OCI-LY7 (cell line): ENCODE measurements around the gene ADD2. TPM values are rescaled to one million over a fixed set of nuclear protein-coding genes. Genes with fewer than 3 reads are reported as not detected.

ENCODE experiments used
- BruUV-seq: library from RNA; stranded (reverse); fragments of 400-500 nt; replicated peaks from 2 replicates; lab custom pipeline; 2021; lab: Mats Ljungman, UMichigan
- CTCF ChIA-PET: fragments of 300-600 bp; sonication (Branson Sonifier 250); formaldehyde crosslinking; loops from one replicate; lab custom pipeline; 2022; ENCODE audit warnings: antibody characterized with exemption; ENCODE audit not compliant: unreplicated experiment; lab: Charles Lee
- POLR2A ChIA-PET: fragments of 300-600 bp; sonication (Branson Sonifier 250); formaldehyde crosslinking; loops from one replicate; lab custom pipeline; 2022; ENCODE audit warnings: antibody characterized with exemption; lab: Charles Lee
- DNase-seq: peaks from one replicate; pipeline ENCODE4 v3.0.0-alpha.2; 2015; ENCODE audit warnings: low spot score
- H2AFZ ChIP-seq: fragments of 200-600 bp; sonication (generic), shearing (Covaris generic); 2 replicates; pipeline ENCODE4 v1.6.1; 2014; ENCODE audit warnings: mild to moderate bottlenecking, antibody characterized with exemption, low read length, moderate library complexity
- H3K27ac ChIP-seq: fragments of 200-600 bp; sonication (generic); 2 replicates; pipeline ENCODE4 v1.5.1; 2014; ENCODE audit warnings: mixed run types, low read depth, mild to moderate bottlenecking, moderate library complexity, low read length, inconsistent platforms; ENCODE audit not compliant: poor library complexity, severe bottlenecking
- H3K36me3 ChIP-seq: fragments of 200-600 bp; sonication (generic); 2 replicates; pipeline ENCODE4 v1.6.1; 2014; ENCODE audit warnings: mild to moderate bottlenecking, antibody characterized with exemption, low read length, moderate library complexity, mixed read lengths; ENCODE audit not compliant: insufficient read depth
- H3K4me1 ChIP-seq: fragments of 200-600 bp; sonication (generic); 2 replicates; pipeline ENCODE4 v1.5.1; 2014; ENCODE audit warnings: mild to moderate bottlenecking, low read length; ENCODE audit not compliant: insufficient read depth, poor library complexity, severe bottlenecking
- H3K4me2 ChIP-seq: fragments of 200-600 bp; sonication (generic); 2 replicates; pipeline ENCODE4 v1.6.1; 2014; ENCODE audit warnings: mild to moderate bottlenecking, low read length
- H3K4me3 ChIP-seq: fragments of 200-600 bp; sonication (generic); 2 replicates; pipeline ENCODE4 v1.5.1; 2014; ENCODE audit warnings: mild to moderate bottlenecking, low read depth, low read length; ENCODE audit not compliant: poor library complexity, severe bottlenecking
- H3K79me2 ChIP-seq: fragments of 200-600 bp; sonication (generic); 2 replicates; pipeline ENCODE4 v1.6.1; 2016; ENCODE audit warnings: low read depth, mild to moderate bottlenecking, low read length, moderate library complexity, mixed read lengths; ENCODE audit not compliant: insufficient read depth
- H3K9me2 ChIP-seq: fragments of 200-600 bp; sonication (generic); 2 replicates; pipeline ENCODE4 v1.6.1; 2016; ENCODE audit warnings: mild to moderate bottlenecking, low read length, mixed read lengths; ENCODE audit not compliant: insufficient read depth
- H3K9me3 ChIP-seq: fragments of 200-600 bp; sonication (generic); 2 replicates; pipeline ENCODE4 v1.6.1; 2014; ENCODE audit warnings: mild to moderate bottlenecking, mixed run types, low read length, mixed read lengths
- H4K20me1 ChIP-seq: fragments of 200-600 bp; sonication (generic); 2 replicates; pipeline ENCODE4 v1.6.1; 2014; ENCODE audit warnings: mild to moderate bottlenecking, antibody characterized with exemption, low read length, moderate library complexity, mixed read lengths; ENCODE audit not compliant: insufficient read depth
- EZH2phosphoT487 ChIP-seq: fragments of 200-600 bp; sonication (generic); IDR thresholded peaks from 2 replicates; pipeline ENCODE4 v1.6.1; 2018; ENCODE audit warnings: low read depth, borderline replicate concordance, mild to moderate bottlenecking, mixed run types, antibody characterized with exemption, low read length, moderate library complexity, mixed read lengths
- intact Hi-C: fragments of 100-400 bp; cut with micrococcal nuclease; formaldehyde crosslinking; loops from one replicate; pipeline ENCODE4 v1.10.0; 2022; ENCODE audit not compliant: unreplicated experiment
- total RNA-seq, 2 experiments: library from RNA; depleted of rRNA in 1 of 2; stranded (reverse); fragments of >200 nt in 1 of 2; shearing (Covaris generic) in 1 of 2; gene quantifications; 2 replicates each; pipeline ENCODE4 v1.2.3, GENCODE V29; 2014 to 2022
- TF ChIP-seq, protein P1 (sequence below): fragments of 200-600 bp; sonication (generic); conservative IDR thresholded peaks from 2 replicates; pipeline ENCODE4 v1.5.1; 2014; ENCODE audit warnings: mild to moderate bottlenecking, antibody characterized with exemption, low read length, moderate library complexity, mixed read lengths

Gene ADD2
- total RNA-seq, 2 experiments from 2014 or later = not detected

DNA sequence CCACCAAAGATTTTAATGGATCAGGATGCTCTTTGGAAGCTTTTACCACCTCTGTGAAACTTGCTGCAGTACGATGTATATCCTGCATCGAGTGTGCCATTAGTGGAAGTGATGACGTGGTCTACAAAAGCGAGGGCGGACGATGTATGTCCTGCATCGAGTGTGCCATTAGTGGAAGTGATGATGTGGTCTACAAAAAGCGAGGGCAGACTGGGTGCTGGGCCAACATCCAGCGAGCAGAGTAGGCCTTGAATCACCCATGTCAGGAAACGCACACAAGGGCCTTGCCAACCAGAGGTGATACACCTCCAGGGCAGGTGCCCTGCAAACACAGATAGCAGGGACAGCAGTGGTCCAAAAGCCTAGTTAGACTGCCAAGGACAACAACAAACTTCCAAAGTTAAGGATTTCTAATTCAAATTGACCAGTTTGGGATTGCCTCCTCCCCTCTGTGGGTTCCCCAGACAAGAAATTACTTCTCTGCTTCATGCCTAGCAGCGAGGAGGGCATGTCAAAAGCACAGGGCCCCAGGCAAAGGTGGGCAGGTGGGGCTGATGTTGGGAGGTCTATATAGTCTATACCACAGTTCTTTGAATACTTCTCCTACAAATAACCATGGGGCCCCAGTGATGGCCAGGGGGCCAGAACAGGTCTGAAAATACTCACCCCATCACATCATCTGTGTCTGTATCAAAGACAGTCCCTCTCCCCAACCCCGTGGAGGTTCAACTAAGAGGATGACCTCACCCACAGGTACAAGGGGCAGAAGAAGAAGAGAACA lies 70.2 kb downstream of the ADD2 start:
- Histone ChIP-seq H2AFZ (no peak overlapping the region), H3K4me2 (no peak overlapping the region), H3K9me2 (no peaks in the 10 kb centered on the region), H3K4me1 (no peaks in the 10 kb centered on the region), H3K9me3 (no peaks in the 10 kb centered on the region), H3K79me2 (no peaks in the 10 kb centered on the region), H3K27ac (no peak overlapping the region), H3K36me3 (no peaks in the 10 kb centered on the region), H4K20me1 (no peaks in the 10 kb centered on the region), H3K4me3 (no peak overlapping the region)
- DNase-seq = no peak
- intact Hi-C loops = no loop called here
- TF ChIP-seq, protein P1, sequence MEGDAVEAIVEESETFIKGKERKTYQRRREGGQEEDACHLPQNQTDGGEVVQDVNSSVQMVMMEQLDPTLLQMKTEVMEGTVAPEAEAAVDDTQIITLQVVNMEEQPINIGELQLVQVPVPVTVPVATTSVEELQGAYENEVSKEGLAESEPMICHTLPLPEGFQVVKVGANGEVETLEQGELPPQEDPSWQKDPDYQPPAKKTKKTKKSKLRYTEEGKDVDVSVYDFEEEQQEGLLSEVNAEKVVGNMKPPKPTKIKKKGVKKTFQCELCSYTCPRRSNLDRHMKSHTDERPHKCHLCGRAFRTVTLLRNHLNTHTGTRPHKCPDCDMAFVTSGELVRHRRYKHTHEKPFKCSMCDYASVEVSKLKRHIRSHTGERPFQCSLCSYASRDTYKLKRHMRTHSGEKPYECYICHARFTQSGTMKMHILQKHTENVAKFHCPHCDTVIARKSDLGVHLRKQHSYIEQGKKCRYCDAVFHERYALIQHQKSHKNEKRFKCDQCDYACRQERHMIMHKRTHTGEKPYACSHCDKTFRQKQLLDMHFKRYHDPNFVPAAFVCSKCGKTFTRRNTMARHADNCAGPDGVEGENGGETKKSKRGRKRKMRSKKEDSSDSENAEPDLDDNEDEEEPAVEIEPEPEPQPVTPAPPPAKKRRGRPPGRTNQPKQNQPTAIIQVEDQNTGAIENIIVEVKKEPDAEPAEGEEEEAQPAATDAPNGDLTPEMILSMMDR = no peak
- no peak for TF ChIP-seq EZH2phosphoT487
- BruUV-seq = no TSS peak
- ChIA-PET POLR2A (interaction anchor here (0.6 kb wide), 1 partner anchor 8 kb away, joined by 4 read pairs; no protein-coding TSS in a partner anchor), CTCF (no interaction called here)

GRCh38 chr2:70696142-70696541 lies 71.9 kb downstream of the ADD2 start:
- intact Hi-C loops = no loop called here
- Histone ChIP-seq H4K20me1 (no peaks in the 10 kb centered on the region), H2AFZ (no peak overlapping the region), H3K36me3 (no peaks in the 10 kb centered on the region), H3K4me3 (no peak overlapping the region), H3K4me1 (no peaks in the 10 kb centered on the region), H3K27ac (no peak overlapping the region), H3K9me3 (no peaks in the 10 kb centered on the region), H3K9me2 (no peaks in the 10 kb centered on the region), H3K4me2 (no peak overlapping the region), H3K79me2 (no peaks in the 10 kb centered on the region)
- no peak for TF ChIP-seq EZH2phosphoT487
- TF ChIP-seq, protein P1 = no peak
- BruUV-seq = no TSS peak
- CTCF ChIA-PET = no interaction called here
- POLR2A ChIA-PET = interaction anchor here (0.6 kb wide), 1 partner anchor 330 kb away, joined by 3 read pairs; no protein-coding TSS in a partner anchor
- no peak for DNase-seq

- no peak overlapping the region for H3K4me2 ChIP-seq
- ChIA-PET POLR2A (no interaction called here), CTCF (no interaction called here)
- H3K79me2 ChIP-seq = no peaks in the 10 kb centered on the region
- no peaks in the 10 kb centered on the region for H4K20me1 ChIP-seq
- no peaks in the 10 kb centered on the region for H3K4me1 ChIP-seq
- no peaks in the 10 kb centered on the region for H3K9me2 ChIP-seq
- H2AFZ ChIP-seq = no peak overlapping the region
- no peaks in the 10 kb centered on the region for H3K9me3 ChIP-seq
- no peak for DNase-seq
- no peak overlapping the region for H3K4me3 ChIP-seq
- no TSS peak for BruUV-seq
- H3K27ac ChIP-seq = no peak overlapping the region
- TF ChIP-seq, protein P1 = no peak
- no peak for TF ChIP-seq EZH2phosphoT487
- H3K36me3 ChIP-seq = no peaks in the 10 kb centered on the region
- intact Hi-C loops = no loop called here
Observed at GRCh38 chr2:70692256-70692655, 75.7 kb downstream of the ADD2 start.
